Bladder microvascular endothelial cell (primary cell): ENCODE results near the gene ZNF496. TPM values are rescaled to one million over a fixed set of nuclear protein-coding genes. Genes with fewer than 3 reads are reported as not detected.

ENCODE experiments used
- total RNA-seq: library from RNA; depleted of rRNA; stranded (reverse); fragments of >200 nt; gene quantifications from 2 replicates; pipeline ENCODE4 v1.2.3, GENCODE V29; 2014

ZNF496 gene
- total RNA-seq, result 13.8 and 19.3 TPM in 2 replicates

GRCh38 chr1:247331525-247332214 is at the start of gene ZNF496:
Gene ZNF496, minus strand, starts transcription at chr1:247331867. Its CDS starts 2,289 bp downstream, at chr1:247329578.

GRCh38 chr1:247255772-247256171 is 75.9 kb downstream of the ZNF496 start, which contains the start of gene VN1R5:
Gene VN1R5, plus strand, starts transcription at chr1:247256072.

Other genes with a start within 250 kb of the ZNF496 start
- 8.3 and 12.4 TPM in 2 replicates for gene ZNF669, start 227.5 kb downstream of the ZNF496 start, total RNA-seq
- gene ZNF124, start 159.8 kb downstream of the ZNF496 start, total RNA-seq, result 33.0 and 47.3 TPM in 2 replicates
- gene VN1R5, start 75.8 kb downstream of the ZNF496 start, total RNA-seq, result not detected in 2 replicates
- gene NLRP3, start 84.3 kb upstream of the ZNF496 start, total RNA-seq, result under 0.01 and 0.31 TPM in 2 replicates
- not detected in 2 replicates for gene OR2B11, start 126.2 kb upstream of the ZNF496 start, total RNA-seq
- gene OR2C3, start 204.6 kb upstream of the ZNF496 start, total RNA-seq, result not detected in 2 replicates
- gene GCSAML, start 217.3 kb upstream of the ZNF496 start, total RNA-seq, result under 0.01 TPM in 1 of 2 replicates, not detected in the other